GM03348 (cell line): Measurements from ENCODE around the gene KCNH8.
"Not testable (repeated sequence)": the region's sequence is repeated elsewhere in the genome, so short reads cannot be mapped to it uniquely, and the experiment has no call there.

ENCODE experiments used
- DNase-seq: peaks from one replicate; pipeline ENCODE4 v3.0.0; 2012; ENCODE audit warnings: low spot score

The KCNH8 gene

GRCh38 chr3:19147905-19148767, at the start of gene KCNH8:
Gene KCNH8, plus strand, starts transcription at chr3:19148510. Its CDS starts 210 bp downstream, at chr3:19148720.
- DNase-seq = peak; percentile 8

GRCh38 chr3:19102654-19103290, 45.5 kb upstream of the KCNH8 start:
- DNase-seq = not testable (repeated sequence)

GRCh38 chr3:19103510-19103909, 44.8 kb upstream of the KCNH8 start:
- no peak for DNase-seq

GRCh38 chr3:19104459-19104858, 43.9 kb upstream of the KCNH8 start:
- no peak for DNase-seq

DNA sequence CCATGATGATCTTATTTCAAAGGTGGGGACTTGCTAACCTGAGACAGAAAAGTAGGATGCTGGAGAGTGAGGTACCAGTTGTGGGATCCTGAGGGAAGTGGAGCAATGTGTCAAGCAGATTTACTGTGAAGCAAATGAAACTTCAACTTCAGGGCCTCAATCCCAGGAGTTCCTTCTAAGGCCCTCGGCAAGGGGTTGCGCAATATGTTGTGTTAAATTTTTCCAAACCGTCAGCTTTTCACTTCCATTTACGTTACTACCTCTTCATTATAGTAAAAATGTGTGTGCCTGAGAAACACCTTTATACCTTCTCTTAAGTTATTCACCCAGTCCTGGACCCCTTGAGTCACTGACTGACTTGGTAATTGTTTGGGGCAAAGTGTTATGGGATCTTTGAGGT, 42.5 kb upstream of the KCNH8 start:
- no peak for DNase-seq

GRCh38 chr3:19106307-19106706, 42.0 kb upstream of the KCNH8 start:
- DNase-seq = no peak

DNA sequence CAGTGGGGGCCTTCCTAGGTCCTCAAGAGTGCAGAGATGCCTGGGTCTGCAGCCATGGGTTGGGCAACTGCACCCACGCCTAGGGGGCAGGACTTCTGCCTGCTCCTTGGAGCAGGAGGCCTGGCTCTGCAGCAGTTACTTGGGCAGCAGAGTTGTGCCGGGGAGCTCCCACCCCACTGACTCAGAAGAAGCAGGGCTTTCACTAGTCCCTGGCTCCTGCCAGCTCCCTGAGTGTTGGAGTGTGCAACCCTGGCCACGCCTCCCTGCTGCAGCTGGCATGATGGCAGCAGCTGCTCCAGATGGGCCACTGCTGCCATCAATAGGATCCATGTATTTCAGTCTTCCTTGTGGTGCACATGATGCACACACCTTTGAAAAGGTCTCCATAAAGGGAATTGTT, 40.6 kb upstream of the KCNH8 start:
- no peak for DNase-seq

DNA sequence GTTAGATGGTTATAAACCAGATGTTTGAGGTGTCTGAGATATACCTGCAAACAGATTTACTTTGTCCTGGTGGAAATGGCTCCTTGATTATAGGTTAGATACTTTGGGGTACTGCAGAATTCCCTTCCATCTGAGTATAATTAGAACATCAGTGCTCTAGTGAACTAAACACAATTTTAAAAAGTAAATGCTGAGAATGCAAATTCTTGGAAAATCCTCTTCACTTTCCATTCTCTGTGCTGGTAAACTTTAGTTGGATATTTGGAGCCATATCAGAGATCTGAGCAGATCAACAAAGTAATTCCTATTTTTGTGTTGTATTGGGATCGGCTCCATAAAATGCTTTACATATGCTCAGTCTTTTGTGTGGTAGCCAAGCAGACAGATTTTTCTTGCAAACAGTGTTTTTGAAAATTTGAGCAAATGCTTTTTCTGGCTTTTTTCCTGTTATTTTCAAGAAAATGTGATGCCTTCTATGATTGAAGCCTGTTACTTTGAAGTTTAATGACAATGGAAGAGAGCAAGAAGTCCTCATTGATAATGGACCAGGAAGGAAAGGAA, 37.9 kb upstream of the KCNH8 start:
- DNase-seq = no peak

DNA sequence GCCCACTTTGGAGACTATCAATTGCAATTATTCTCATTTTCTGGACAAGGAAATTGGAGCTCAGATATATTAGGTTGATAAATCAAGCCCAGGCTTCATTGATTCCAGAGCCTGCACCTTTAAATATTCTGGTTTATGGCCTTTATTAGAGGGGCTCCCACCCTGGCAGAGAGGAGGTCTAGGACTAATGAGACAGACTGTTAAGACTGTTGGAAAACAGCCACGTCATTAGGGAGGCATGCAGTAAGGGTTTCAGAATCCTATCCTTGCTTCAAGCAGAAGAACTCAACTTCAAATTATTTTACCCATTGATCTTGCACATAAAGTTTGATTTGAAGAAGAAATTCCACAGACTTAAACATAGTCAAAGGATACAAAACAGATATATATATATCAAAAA, 33.8 kb upstream of the KCNH8 start:
- no peak for DNase-seq

DNA sequence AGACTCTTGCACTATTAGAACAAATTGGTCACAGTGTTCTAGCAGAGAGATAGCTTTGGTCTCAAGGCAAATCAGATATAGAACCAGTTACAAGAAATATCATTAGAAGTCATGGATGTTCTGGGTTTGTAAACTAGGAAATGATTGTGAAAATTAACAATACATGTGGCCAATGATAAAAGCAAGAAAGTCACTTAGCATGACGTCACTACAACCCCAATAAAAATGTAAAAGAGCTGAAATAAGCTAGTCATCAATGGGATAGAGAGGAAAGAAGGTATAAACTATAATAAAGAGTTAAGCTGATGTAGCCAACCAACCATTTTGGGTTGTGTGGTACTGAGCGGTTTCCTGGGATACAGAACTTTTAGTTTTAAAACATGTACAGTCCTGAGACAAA, 32.1 kb upstream of the KCNH8 start:
- no peak for DNase-seq

DNA sequence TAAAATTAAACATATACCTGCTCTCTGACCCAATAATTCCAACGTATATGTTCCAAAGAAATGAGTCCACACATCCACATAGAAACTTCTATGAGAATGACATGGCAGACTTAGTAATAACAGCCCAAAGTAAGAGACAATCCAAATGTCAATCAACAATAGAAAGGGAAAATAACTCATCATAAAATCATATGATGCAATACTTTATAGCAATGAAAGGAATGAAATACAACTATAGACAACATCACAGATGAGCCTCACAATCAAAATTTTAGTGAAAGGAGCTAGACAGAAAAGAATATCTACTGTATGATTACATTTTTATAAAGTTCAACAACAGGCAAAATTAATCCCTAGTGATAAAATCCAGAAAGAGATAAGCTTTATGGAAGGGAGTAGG, 23.6 kb upstream of the KCNH8 start:
- no peak for DNase-seq

- no peak for DNase-seq
Measured at GRCh38 chr3:19139863-19140262, 8.4 kb upstream of the KCNH8 start.

DNA sequence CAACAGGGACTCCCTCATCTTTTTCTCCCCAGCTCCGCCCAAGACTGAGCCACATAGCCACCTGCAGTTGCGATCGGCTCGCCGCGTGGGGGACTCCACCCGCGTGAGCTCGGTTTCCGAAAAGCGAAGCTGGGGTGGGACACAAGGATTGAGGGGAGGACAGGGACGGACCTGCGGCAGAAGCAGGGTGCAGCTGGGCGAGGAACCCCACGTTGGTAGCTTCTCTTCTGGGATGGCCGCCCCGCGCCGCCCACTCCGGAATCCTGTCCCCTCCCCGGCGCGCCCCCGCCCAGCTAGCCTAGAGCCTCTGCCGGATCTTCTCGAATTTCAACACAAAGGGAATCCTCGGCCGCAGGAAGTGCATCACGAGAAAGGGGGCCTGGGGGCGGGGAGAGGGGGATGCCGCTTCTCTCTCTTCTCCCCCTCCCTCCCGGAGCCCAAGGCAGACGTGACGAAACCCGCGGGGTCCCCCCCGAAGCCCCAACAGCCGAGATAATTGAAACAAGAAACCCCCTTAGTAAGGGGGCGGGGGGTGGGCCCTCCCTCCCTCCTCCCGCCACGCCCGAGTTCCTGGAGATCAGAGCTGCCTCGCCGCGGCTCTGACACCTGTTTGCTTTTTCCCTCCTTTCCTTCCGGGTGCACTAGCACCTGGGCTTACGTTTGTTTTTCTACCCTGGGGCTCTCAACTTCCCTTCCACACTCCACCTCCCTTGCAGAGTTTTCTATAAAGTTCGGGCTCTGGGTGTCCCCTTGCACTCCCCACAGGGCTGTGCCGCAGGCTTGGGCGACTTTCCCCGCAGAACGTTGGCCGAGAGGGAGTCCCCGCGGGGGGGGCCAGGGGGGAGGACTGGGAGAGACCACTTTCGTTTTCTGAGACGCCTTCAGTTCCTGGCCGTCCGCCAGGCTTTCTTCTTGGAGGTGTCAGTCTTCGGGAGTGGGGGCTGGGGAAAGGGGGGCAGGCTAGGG, 1.3 kb upstream of the KCNH8 start:
- DNase-seq = peak; percentile 84

DNA sequence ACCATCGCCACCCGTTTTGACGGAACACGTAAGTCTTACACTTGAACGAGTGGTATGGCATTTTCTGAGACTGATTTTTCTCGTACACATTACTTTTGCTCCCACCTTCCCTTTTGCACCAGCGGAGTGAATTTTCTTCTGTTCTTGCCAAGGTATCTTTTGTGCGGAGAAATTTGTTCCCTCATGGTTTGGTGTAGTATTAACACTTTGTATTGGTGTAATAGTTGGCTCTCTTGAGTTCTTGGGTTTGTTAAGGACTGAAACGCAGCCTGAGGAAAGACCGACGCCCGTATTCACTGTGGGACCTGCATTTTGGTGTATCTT, 420 bp downstream of the KCNH8 start:
- DNase-seq = no peak

DNA sequence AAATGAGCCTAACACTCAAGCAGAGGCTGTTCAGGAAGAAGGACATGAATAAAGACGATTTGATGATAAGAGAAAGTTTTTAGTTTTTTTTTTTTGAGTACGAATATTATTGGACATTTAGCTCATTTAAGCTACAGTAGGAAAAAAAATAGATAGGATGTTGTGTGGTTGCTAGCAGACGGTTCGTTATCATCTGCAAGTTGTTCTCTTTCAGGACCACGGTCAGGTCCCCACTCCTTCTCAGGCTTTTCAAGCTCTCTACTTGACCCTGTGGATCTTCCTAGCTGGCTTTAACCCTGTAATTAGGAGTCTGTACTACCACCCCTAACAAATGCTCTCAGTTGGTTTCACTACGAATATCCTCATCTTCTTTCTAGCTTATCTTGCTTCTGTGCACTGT, 1.1 kb downstream of the KCNH8 start:
- peak; percentile 15 for DNase-seq

GRCh38 chr3:19151171-19151570, 2.9 kb downstream of the KCNH8 start:
- no peak for DNase-seq

- DNase-seq = no peak
Measured at GRCh38 chr3:19154693-19155250, 6.5 kb downstream of the KCNH8 start.

DNA sequence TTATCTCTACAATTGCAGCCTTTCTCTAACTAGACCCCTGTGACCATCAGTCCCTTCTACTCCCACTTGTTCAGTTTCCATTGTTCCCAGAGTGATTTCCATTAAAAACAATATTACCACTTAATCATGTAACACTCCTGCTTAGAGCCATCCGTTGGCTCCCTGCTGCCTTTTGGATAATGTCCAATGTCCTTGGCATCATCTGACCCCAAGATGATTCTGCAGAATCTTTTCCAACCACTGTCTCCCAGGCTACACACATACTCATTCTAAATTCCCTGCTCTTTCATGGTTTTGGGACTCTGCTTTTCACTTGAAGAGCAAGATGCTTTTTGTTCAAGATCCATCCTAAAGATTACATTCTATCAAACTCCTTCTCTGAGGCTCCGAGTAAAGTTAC, 7.1 kb downstream of the KCNH8 start:
- DNase-seq = no peak

- no peak for DNase-seq
Measured at GRCh38 chr3:19159966-19160635, 11.8 kb downstream of the KCNH8 start.

DNA sequence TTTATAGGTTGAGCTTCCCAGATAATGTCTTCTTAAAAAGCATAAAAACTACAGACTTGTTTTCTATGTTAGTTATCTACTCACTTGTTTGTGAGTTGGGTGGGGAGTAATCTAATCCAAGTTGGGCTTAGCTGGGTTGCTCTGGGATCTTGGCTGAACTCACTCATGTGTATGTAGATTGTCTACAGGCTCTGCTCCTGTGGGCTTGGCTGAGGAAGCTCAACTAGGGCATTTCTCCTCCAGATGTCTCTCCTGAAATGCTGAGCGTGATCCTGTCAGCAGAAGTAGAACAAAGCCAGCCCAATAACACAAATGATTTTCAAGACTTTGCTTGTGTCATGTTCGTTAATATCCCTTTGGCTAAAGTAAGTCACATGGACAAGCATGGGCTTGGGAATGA, 17.3 kb downstream of the KCNH8 start:
- DNase-seq = no peak

DNA sequence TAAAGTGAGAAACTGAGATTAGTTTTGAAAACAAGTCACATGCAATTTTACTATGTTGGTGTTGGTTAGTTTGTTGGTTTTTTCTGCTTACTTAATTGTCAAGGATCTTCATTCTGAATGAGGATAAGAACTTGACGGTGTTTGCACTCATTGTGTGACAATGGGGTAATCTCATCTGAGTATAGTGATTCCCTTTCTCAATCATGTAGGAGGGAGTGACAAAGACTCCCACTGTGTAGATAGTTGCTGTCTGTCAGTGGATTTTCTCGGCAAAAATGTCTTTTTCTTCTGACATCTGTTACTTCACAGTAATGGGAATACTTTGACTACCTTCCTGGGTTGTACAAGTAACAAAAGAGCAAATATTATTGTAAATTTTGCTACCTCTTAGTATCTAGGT, 23.5 kb downstream of the KCNH8 start:
- no peak for DNase-seq
